H54 (cell line): ENCODE data around the gene ZNF74.

Experiments used
- DNase-seq: peaks from one replicate; pipeline ENCODE4 v3.0.0; 2011; ENCODE audit warnings: low spot score, mixed read lengths; ENCODE audit not compliant: insufficient read length
- FAIRE-seq: peaks from 3 replicates; lab custom pipeline; 2011; peaks lifted over from hg19 to GRCh38; lab: Jason Lieb, UNC
- POLR2A ChIP-seq: IDR thresholded peaks from 2 replicates; pipeline ENCODE4 v1.6.1; 2011; ENCODE audit warnings: low read depth, mild to moderate bottlenecking, low read length

The ZNF74 gene

DNA sequence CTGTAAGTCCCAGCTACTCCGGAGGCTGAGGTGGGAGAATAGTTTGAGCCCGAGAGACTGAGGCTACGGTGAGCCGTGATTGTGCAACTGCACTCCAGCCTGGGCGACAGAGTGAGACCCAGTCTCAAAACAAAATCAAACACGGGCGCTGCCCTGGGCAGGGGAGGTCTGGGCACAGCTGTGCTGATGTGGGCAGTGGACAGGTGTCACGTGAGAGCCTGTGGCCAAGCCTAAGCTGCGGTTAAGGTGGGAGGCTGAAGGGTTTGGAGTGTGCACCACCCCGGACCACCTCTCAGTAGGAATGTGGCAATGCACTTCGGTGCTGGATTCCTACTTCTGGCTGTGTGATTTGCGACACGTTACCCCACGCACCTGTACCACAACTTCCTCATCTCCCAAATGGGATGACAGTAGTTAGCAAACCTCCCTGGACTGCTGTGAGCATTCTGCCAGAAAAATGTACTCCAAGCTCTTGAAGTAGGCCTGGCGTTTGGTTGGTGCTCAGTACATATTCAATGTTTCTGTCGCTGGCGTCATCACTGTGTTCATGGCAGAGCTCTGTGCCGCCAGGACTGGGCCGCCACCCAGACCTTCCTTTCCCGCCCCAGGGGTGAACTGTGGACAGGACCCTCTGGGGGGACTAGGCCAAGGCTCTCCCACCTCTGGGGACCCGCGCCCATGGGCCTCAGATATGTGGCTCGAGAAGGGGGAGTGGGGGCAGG is 807 bp upstream of the ZNF74 start:
- no peak for TF ChIP-seq POLR2A
- no peak for FAIRE-seq
- no peak for DNase-seq

DNA sequence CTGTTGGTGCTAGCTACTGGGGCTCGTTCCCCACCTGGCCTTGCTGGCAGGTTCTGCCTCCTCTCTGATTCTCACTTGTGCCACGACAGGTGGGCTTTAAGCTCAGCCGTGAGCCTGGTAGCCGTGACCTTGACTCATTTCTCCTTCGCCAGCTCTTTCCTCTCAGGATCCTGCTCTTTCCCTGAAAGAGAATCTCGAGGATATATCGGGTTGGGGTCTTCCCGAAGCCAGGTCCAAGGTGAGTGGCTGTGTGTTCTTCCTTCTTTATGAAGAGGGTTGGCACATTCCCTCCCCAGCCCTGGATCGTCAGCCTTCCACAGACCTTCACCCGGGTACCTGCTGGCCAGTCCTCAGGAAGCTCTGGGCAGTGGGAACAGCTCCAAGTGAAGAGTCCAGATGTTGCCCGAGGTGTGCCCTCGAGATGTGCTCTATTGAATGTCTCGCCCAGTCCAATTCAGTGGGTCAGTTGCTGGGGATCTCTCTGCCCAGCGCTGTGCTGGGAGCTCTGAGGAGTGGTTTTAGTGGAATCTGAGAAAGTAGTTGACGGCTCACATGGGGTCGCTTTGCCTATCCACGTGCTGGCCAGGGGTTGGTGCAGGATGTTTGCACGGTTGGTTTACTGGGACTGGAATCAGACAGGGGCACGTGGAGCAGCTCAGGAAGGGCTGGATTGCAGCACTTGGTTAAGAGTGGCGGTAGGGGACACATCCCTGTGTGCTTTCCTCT is 1.4 kb downstream of the ZNF74 start:
- DNase-seq = no peak
- no peak for TF ChIP-seq POLR2A
- FAIRE-seq = no peak

DNA sequence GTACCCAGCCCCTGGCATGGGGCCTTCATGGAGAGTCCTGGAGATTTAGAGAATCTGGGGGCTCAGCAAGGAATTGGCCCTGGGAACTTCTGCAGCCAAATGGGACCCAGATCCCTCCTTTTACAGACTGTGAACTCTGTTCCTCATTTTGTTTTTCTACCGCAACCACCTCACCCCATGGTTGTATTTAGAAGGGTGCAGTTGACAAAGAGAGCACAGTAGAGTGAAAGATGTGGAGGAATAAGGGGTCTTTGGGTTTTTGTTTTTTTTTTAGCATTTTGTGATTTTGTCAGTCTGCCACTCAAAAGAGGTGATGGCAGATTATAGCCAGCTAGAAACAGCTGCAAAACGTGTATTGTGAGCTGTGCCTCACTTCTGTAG is 1.9 kb downstream of the ZNF74 start:
- no peak for FAIRE-seq
- DNase-seq = no peak
- no peak for TF ChIP-seq POLR2A

DNA sequence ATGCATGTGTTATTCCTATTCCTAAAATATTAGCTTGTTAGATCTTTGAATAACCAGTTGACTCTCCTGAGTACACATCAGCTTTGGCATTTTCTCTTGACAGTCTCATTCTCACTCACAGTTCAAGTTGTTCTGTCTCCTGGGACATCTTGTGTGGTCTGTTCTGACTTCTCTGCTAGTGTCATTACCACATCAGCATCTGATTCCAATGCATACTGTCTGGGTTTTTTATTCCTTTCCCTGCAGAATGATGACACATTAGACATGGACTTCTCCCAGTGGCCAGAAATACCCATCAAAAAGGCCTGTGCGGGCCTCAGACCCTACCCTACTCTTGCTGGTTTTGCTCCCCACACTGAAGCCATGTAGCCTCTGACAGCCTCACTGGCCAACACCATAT is 2.7 kb downstream of the ZNF74 start:
- DNase-seq = no peak
- no peak for FAIRE-seq
- TF ChIP-seq POLR2A = no peak

DNA sequence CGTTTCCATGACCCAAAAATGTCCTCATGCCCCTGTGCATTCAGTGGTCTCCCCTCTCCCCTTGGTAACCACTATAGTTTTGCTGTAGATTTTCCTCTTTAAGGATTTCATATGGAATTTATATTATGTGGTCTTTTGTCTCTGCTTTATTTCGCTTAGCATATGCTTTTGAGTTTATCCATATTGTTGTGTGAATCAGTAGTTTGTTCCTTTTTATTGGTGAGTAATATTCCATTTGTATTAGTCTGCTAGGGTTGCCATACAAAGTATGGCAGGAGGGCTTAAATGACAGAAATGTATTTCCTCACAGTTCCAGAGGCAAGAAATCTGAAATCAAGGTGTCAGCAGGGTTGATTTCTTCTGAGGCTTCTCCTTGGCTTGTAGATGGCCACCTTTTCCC is 3.5 kb downstream of the ZNF74 start:
- TF ChIP-seq POLR2A = no peak
- FAIRE-seq (no peak), DNase-seq (no peak)

DNA sequence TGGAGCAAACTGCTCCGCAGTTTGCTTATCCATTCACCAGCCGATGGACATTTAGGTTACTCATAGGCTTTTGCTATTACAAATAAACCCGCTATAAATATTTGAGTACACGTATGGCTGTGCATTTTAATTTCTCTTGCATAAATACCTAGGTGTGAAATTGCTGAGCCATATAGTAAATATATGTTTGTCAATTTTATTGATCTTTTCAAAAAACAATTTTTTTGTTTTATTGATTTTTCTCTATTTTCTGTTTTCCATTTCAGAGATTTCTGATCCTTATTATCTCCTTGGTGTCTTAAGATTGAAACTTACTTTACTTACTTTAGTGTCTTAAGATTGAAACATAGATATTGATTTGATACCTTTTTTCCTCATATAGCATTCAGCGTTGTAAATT is 4.5 kb downstream of the ZNF74 start:
- FAIRE-seq (no peak), DNase-seq (no peak)
- no peak for TF ChIP-seq POLR2A

DNA sequence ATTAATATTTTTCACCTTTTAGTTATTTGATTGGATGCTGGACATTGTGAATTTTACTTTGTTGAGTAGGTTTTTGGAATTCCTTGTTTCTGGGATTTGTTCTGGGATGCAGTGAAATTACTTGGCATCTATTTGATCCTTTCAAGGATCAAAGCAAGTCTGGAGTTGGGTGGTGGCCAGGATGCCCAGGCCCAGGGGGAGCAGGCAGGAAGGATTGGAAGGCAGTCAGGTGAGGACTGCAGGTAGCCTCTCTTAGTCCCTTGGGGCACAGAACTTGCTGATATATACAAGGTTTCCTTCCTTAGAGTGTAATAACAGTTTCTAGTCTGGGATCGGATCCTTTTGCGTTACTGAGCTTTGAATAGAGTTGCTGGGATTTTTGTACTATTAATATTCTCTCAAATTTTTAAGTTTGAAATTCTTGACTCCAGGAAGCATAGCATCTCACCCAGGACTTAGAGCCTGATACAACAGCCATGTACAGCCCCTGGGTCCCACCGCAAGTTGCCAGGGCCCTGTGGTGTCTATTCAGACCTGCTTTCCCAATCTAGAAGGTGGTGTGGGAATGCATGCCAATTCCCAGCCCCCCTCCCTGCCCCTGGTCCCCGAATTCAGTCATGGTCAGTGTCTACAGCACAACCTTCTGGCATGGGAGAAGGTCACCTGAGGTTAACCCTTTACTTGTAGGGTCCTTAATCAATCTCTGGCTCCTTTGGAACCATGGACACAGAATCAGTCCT is 6.1 kb downstream of the ZNF74 start:
- FAIRE-seq (no peak), DNase-seq (no peak)
- no peak for TF ChIP-seq POLR2A

DNA sequence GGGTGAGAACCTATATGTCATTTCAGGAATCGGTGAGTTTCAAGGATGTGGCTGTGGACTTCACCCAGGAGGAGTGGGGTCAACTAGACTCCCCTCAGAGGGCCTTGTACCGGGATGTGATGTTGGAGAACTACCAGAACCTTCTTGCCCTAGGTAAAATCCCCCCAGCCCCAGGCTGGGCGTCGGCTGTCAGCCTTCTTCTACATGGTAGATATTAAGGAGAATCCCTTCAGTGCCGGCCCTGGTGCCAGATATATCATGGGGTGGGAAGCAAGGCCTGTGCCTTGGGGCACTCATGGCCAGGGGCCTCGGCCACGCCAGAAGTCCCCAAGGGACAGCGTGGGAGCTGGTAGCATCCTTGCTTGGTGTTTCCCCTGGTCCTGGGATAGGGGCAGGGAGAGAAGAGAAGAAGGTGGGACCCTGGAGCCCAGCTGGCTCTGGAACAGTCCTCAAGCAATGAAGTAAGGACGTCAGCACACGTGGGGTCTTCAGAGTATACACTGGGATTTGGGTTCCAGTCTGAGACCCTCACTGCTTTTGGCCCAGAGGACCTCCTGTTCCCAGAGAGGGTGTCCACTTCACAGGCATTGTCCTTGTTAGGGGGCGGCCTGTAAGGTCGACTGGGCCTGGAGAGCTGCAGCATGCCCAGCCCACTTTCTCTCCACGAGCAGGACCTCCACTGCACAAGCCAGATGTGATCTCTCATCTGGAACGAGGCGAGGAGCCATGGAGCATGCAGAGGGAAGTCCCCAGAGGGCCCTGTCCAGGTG is 6.8 kb downstream of the ZNF74 start:
- FAIRE-seq (no peak), DNase-seq (no peak)
- no peak for TF ChIP-seq POLR2A

DNA sequence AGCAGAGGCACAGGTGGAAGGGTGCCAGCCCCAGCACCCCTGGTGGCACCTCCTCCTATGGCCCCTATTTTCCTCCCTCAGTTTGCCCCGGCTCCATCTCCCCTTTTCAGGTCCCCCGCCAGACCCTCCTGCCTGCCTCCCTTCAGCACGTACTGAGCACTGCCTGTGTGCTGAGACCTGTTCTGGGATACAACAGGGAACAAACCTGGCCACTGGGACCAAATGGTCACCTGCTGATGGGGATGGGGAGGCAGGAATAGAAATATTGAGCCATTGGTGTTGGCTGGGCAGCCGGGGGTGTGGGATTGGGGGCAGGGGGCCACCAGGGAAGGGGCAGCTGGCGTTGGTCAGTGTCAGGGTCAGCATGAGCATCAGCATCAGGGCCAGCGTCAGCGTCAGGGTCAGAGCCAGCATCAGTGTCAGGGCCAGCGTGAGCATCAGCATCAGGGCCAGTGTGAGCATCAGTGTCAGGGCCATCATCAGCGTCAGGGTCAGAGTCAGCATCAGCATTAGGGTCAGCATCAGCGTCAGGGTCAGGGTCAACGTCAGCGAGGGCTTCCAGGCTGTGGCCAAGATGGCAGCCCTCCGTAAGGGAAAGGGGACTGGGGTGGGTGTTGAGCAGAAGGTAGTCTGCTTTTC is 7.5 kb downstream of the ZNF74 start:
- no peak for DNase-seq

DNA sequence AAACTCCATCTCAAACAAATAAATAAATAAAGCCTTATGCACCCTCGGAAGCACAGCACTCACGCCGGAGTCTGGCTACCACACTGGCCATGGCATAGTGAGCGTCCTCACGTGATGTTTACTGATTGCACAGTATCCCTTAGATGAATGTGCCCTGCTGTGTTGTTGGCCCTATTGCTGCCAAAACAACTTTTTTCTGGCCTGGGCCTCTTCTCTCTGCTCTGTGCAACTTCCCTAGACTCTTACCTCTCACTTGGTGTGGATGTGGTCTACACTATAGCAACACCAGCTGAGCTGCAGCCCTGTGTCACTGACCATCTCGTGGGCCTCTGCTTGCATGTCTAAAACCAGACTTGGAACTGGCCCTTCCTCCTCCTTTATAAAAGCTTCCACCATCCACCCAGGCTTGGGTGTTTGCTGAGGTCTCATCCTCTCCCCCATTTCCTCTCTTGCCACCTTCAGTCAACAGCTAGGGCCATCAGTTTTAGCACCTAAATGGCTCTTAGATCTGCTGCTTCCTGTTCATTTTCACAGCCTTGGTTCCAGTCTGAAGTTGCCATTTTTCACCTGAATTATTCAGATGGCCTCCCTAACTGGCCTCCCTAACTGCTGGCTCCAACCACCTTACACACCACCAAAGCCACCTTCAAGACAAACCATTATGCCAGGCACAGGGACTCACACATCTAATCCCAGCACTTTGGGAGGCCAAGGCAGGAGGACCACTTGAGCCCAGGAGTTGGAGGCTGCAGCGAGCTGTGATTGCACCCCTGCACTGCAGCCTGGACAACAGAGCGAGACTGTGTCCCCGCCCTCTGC is 9.2 kb downstream of the ZNF74 start:
- no peak for TF ChIP-seq POLR2A
- FAIRE-seq (no peak), DNase-seq (no peak)

More for the DNA sequence above, 7.5 kb downstream of the ZNF74 start:
- no peak for FAIRE-seq
- TF ChIP-seq POLR2A = no peak

DNA sequence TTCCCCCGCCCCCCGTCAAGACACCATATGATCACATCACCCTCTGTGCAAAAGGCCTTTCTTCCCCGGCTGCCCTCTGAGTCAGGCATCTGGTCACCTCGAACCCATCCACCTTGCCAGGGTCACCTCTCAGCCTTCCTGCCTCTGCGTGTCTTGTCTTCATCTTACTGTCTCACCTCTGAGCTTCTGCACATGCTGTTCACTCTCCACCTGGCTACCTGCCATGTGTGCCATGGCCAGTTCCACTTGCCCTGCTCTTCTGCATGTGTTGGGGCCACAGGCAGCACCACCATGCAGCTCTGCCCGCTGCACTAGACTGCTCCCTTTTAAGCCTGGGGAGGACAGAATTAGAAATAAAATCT is 9.8 kb downstream of the ZNF74 start:
- FAIRE-seq = no peak
- no peak for DNase-seq
- TF ChIP-seq POLR2A = no peak

DNA sequence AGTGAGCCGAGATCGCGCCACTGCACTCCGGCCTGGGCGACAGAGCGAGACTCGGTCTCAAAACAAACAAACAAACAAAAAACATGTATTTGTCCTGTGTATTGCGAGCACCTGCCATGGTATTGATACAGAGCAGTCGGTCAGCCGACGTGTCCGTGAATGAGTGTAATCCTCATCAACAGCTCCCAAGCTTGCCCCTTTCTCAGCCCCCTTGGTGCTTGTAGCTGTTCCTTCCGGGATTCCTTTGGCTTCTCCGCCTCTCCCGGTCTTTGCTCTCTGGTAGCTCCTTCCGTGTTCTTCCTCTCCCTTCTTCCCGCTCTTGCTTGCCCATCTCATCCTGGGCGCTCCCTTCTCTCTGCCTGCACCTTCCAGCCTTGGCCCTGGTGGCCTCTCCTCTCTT is 10.9 kb downstream of the ZNF74 start:
- FAIRE-seq (no peak), DNase-seq (no peak)
- no peak for TF ChIP-seq POLR2A
